Breast epithelium (tissue), 3 donors: ENCODE data around the gene DCN.

Experiments
- POLR2A ChIP-seq: fragments of 450-650 bp; IDR thresholded peaks from one replicate; pipeline ENCODE4 v1.6.1; 2016; ENCODE audit warnings: antibody characterized with exemption, mild to moderate bottlenecking, moderate library complexity
- TF ChIP-seq, protein P1 (sequence below), 3 donors: fragments of 450-650 bp; IDR thresholded peaks; one replicate each; pipeline ENCODE4 v1.5.1; 2016 to 2017; ENCODE audit warnings: antibody characterized with exemption in 3 of 3, mild to moderate bottlenecking in 3 of 3, moderate library complexity in 3 of 3

- TF ChIP-seq, protein P1, sequence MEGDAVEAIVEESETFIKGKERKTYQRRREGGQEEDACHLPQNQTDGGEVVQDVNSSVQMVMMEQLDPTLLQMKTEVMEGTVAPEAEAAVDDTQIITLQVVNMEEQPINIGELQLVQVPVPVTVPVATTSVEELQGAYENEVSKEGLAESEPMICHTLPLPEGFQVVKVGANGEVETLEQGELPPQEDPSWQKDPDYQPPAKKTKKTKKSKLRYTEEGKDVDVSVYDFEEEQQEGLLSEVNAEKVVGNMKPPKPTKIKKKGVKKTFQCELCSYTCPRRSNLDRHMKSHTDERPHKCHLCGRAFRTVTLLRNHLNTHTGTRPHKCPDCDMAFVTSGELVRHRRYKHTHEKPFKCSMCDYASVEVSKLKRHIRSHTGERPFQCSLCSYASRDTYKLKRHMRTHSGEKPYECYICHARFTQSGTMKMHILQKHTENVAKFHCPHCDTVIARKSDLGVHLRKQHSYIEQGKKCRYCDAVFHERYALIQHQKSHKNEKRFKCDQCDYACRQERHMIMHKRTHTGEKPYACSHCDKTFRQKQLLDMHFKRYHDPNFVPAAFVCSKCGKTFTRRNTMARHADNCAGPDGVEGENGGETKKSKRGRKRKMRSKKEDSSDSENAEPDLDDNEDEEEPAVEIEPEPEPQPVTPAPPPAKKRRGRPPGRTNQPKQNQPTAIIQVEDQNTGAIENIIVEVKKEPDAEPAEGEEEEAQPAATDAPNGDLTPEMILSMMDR (IDR thresholded peaks at IDR 0.05) = no peak
- no peak for TF ChIP-seq POLR2A
These were observed 9.0 kb upstream of the DCN start for GRCh38 chr12:91191513-91192111.
